Uterus (tissue), 2 donors: ENCODE measurements around the gene CD72.

Source experiments
- CTCF ChIP-seq, 4 experiments: fragments of 200-600 bp in 2 of 4; fragments of 450-650 bp in 2 of 4; sonication (generic) in 2 of 4; IDR thresholded peaks; one replicate each; pipeline ENCODE4 v1.5.1; 2016 to 2019; ENCODE audit warnings: antibody characterized with exemption in 4 of 4, mild to moderate bottlenecking in 2 of 4, moderate library complexity in 1 of 4
- POLR2A ChIP-seq, 2 donors: fragments of 450-650 bp; IDR thresholded peaks; one replicate each; pipeline ENCODE4 v1.6.1; 2016; ENCODE audit warnings: antibody characterized with exemption in 2 of 2, mild to moderate bottlenecking in 1 of 2, moderate library complexity in 1 of 2

GRCh38 chr9:35575478-35575877 is 42.7 kb downstream of the CD72 start:
- TF ChIP-seq CTCF (IDR thresholded peaks at IDR 0.05) (no peak), POLR2A (IDR thresholded peaks at IDR 0.05) (no peak)
